A549 (cell line): ENCODE data around the gene SPOCK2.

ENCODE experiments used
- BHLHE40 ChIP-seq: IDR thresholded peaks from 2 replicates; pipeline ENCODE4 v1.6.1; 2012; ENCODE audit warnings: low read depth, low read length, inconsistent platforms
- CHD2 ChIP-seq: fragments of 150-350 bp; IDR thresholded peaks from 2 replicates; pipeline ENCODE4 v1.6.1; 2014; ENCODE audit warnings: low read length; ENCODE audit not compliant: partially characterized antibody
- EHMT2 ChIP-seq: fragments of 200-600 bp; sonication (generic); IDR thresholded peaks from 2 replicates; pipeline ENCODE4 v1.6.1; 2016; ENCODE audit warnings: antibody characterized with exemption, low read depth, mild to moderate bottlenecking, moderate library complexity
- GATA3 ChIP-seq: IDR thresholded peaks from 2 replicates; pipeline ENCODE4 v1.6.1; 2012; ENCODE audit warnings: borderline replicate concordance
- HOXB5 ChIP-seq: fragments of 250-450 bp; sonication (Bioruptor Pico); IDR thresholded peaks from 2 replicates; pipeline ENCODE4 v1.5.0; 2020; ENCODE audit warnings: mild to moderate bottlenecking, moderate library complexity
- NR3C1 ChIP-seq: fragments of >200 bp; sonication (Bioruptor Twin); formaldehyde crosslinking; IDR thresholded peaks from 3 replicates; pipeline ENCODE4 v1.6.1; 2017
- POLR2A ChIP-seq: IDR thresholded peaks from 2 replicates; pipeline ENCODE4 v1.6.1; 2012; ENCODE audit warnings: mild to moderate bottlenecking, low read length
- TP53 ChIP-seq: fragments of 250-450 bp; sonication (Bioruptor Pico); IDR thresholded peaks from 2 replicates; pipeline ENCODE4 v1.5.0; 2021; ENCODE audit warnings: mild to moderate bottlenecking, moderate library complexity
- TF ChIP-seq, protein P1 (sequence below): fragments of >200 bp; sonication (Bioruptor Twin); formaldehyde crosslinking; IDR thresholded peaks from 3 replicates; pipeline ENCODE4 v1.5.1; 2016
- TF ChIP-seq, protein P2 (sequence below): fragments of 150-350 bp; IDR thresholded peaks from 2 replicates; pipeline ENCODE4 v1.6.1; 2014; ENCODE audit warnings: low read depth, mild to moderate bottlenecking, low read length
- TF ChIP-seq, protein P3 (sequence below): fragments of 200-600 bp; sonication (generic); IDR thresholded peaks from 2 replicates; pipeline ENCODE4 v1.6.1; 2016; ENCODE audit warnings: antibody characterized with exemption, mild to moderate bottlenecking, moderate library complexity
- TF ChIP-seq, protein P4 (sequence below): IDR thresholded peaks from 2 replicates; pipeline ENCODE4 v1.6.1; 2012

DNA sequence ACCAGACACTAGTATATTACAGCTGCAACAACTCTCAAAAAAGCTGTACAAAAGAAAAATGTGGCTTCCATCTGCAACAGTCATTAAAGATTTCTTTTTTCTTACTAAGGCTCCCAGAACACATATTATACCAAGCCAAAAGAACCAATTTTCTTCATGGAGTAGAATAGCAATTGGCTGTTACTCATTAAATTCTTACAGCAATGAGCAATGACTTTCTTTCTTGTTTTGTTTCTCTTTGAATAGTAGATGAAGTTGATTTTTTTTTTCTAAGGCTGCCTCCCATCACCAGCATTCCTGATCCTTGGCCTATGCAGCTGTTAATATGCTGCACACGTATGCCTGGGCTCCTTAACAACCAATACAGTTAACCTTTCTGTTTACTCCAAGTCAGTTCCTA, 36.6 kb upstream of the SPOCK2 start:
- TF ChIP-seq POLR2A (no peak), CHD2 (no peak), NR3C1 (no peak), TP53 (CRISPR knock-in tag) (no peak), EHMT2 (no peak), HOXB5 (CRISPR knock-in tag) (no peak), GATA3 (no peak), BHLHE40 (no peak)
- TF ChIP-seq, protein P1, sequence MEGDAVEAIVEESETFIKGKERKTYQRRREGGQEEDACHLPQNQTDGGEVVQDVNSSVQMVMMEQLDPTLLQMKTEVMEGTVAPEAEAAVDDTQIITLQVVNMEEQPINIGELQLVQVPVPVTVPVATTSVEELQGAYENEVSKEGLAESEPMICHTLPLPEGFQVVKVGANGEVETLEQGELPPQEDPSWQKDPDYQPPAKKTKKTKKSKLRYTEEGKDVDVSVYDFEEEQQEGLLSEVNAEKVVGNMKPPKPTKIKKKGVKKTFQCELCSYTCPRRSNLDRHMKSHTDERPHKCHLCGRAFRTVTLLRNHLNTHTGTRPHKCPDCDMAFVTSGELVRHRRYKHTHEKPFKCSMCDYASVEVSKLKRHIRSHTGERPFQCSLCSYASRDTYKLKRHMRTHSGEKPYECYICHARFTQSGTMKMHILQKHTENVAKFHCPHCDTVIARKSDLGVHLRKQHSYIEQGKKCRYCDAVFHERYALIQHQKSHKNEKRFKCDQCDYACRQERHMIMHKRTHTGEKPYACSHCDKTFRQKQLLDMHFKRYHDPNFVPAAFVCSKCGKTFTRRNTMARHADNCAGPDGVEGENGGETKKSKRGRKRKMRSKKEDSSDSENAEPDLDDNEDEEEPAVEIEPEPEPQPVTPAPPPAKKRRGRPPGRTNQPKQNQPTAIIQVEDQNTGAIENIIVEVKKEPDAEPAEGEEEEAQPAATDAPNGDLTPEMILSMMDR: no peak
- TF ChIP-seq, protein P2, sequence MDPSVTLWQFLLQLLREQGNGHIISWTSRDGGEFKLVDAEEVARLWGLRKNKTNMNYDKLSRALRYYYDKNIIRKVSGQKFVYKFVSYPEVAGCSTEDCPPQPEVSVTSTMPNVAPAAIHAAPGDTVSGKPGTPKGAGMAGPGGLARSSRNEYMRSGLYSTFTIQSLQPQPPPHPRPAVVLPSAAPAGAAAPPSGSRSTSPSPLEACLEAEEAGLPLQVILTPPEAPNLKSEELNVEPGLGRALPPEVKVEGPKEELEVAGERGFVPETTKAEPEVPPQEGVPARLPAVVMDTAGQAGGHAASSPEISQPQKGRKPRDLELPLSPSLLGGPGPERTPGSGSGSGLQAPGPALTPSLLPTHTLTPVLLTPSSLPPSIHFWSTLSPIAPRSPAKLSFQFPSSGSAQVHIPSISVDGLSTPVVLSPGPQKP: no peak
- TF ChIP-seq, protein P3, sequence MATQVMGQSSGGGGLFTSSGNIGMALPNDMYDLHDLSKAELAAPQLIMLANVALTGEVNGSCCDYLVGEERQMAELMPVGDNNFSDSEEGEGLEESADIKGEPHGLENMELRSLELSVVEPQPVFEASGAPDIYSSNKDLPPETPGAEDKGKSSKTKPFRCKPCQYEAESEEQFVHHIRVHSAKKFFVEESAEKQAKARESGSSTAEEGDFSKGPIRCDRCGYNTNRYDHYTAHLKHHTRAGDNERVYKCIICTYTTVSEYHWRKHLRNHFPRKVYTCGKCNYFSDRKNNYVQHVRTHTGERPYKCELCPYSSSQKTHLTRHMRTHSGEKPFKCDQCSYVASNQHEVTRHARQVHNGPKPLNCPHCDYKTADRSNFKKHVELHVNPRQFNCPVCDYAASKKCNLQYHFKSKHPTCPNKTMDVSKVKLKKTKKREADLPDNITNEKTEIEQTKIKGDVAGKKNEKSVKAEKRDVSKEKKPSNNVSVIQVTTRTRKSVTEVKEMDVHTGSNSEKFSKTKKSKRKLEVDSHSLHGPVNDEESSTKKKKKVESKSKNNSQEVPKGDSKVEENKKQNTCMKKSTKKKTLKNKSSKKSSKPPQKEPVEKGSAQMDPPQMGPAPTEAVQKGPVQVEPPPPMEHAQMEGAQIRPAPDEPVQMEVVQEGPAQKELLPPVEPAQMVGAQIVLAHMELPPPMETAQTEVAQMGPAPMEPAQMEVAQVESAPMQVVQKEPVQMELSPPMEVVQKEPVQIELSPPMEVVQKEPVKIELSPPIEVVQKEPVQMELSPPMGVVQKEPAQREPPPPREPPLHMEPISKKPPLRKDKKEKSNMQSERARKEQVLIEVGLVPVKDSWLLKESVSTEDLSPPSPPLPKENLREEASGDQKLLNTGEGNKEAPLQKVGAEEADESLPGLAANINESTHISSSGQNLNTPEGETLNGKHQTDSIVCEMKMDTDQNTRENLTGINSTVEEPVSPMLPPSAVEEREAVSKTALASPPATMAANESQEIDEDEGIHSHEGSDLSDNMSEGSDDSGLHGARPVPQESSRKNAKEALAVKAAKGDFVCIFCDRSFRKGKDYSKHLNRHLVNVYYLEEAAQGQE: no peak
- TF ChIP-seq, protein P4, sequence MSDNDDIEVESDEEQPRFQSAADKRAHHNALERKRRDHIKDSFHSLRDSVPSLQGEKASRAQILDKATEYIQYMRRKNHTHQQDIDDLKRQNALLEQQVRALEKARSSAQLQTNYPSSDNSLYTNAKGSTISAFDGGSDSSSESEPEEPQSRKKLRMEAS: no peak
